GM12874 (cell line): Measurements from ENCODE around the gene ITPR2.

Experiments used
- CTCF ChIP-seq: IDR thresholded peaks from 2 replicates; pipeline ENCODE4 v1.5.1; 2011; ENCODE audit warnings: low read depth, mild to moderate bottlenecking, control low read depth, low read length, moderate library complexity; ENCODE audit not compliant: insufficient read depth

ITPR2 gene

GRCh38 chr12:26791301-26791791, 41.6 kb downstream of the ITPR2 start:
- TF ChIP-seq CTCF: no peak

- TF ChIP-seq CTCF: no peak
Measured at GRCh38 chr12:26790645-26790994, 42.4 kb downstream of the ITPR2 start.

- no peak for TF ChIP-seq CTCF
Measured at GRCh38 chr12:26789731-26790644, 43.0 kb downstream of the ITPR2 start.

- TF ChIP-seq CTCF: no peak
Measured at GRCh38 chr12:26786865-26787514, 46.0 kb downstream of the ITPR2 start.

- no peak for TF ChIP-seq CTCF
Measured at GRCh38 chr12:26786491-26786864, 46.5 kb downstream of the ITPR2 start.

- TF ChIP-seq CTCF: no peak
Measured at GRCh38 chr12:26783131-26783526, 49.9 kb downstream of the ITPR2 start.

- no peak for TF ChIP-seq CTCF
Measured at GRCh38 chr12:26782372-26783130, 50.4 kb downstream of the ITPR2 start.
